H9 (cell line): ENCODE data around the gene SERTM2. TPM values are rescaled to one million over a fixed set of nuclear protein-coding genes. Genes with fewer than 3 reads are reported as not detected.

Source experiments
- DNase-seq: peaks from one replicate; pipeline ENCODE4 v3.0.0-alpha.2; 2017
- H2AFZ ChIP-seq: one replicate; pipeline ENCODE4 v1.6.1; 2013; ENCODE audit warnings: mild to moderate bottlenecking, low read length, control low read depth, moderate library complexity
- H2AK5ac ChIP-seq: 2 replicates; pipeline ENCODE4 v1.6.1; 2013; ENCODE audit warnings: low read length, control low read depth, mixed read lengths; ENCODE audit not compliant: insufficient read length
- H2BK120ac ChIP-seq: one replicate; pipeline ENCODE4 v1.6.1; 2013; ENCODE audit warnings: low read depth, mild to moderate bottlenecking, low read length, control low read depth, inconsistent platforms; ENCODE audit not compliant: poor library complexity, severe bottlenecking
- H2BK12ac ChIP-seq: 2 replicates; pipeline ENCODE4 v1.6.1; 2013; ENCODE audit warnings: low read length, control low read depth, mixed read lengths, low read depth; ENCODE audit not compliant: insufficient read length
- H2BK15ac ChIP-seq: 2 replicates; pipeline ENCODE4 v1.6.1; 2013; ENCODE audit warnings: low read depth, low read length, control low read depth
- H2BK20ac ChIP-seq: one replicate; pipeline ENCODE4 v1.6.1; 2013; ENCODE audit warnings: low read depth, mild to moderate bottlenecking, low read length, control low read depth, inconsistent platforms; ENCODE audit not compliant: poor library complexity, severe bottlenecking
- H2BK5ac ChIP-seq: 2 replicates; pipeline ENCODE4 v1.6.1; 2013; ENCODE audit warnings: low read length, control low read depth, mixed read lengths; ENCODE audit not compliant: insufficient read length
- H3K14ac ChIP-seq: 2 replicates; pipeline ENCODE4 v1.6.1; 2013; ENCODE audit warnings: low read length, control low read depth; ENCODE audit not compliant: insufficient read depth
- H3K18ac ChIP-seq: 2 replicates; pipeline ENCODE4 v1.6.1; 2013; ENCODE audit warnings: low read depth, mild to moderate bottlenecking, mixed read lengths, low read length, control low read depth; ENCODE audit not compliant: insufficient read length
- H3K23ac ChIP-seq: 2 replicates; pipeline ENCODE4 v1.6.1; 2013; ENCODE audit warnings: low read length, control low read depth, mixed read lengths, low read depth; ENCODE audit not compliant: insufficient read length
- H3K23me2 ChIP-seq: 2 replicates; pipeline ENCODE4 v1.6.1; 2013; ENCODE audit warnings: low read depth, mild to moderate bottlenecking, mixed read lengths, low read length, control low read depth; ENCODE audit not compliant: insufficient read length, poor library complexity, severe bottlenecking
- H3K27ac ChIP-seq: 2 replicates; pipeline ENCODE4 v1.5.1; 2013; ENCODE audit warnings: low read length, control low read depth, mixed read lengths, low read depth; ENCODE audit not compliant: insufficient read length
- H3K27me3 ChIP-seq: 2 replicates; pipeline ENCODE4 v1.6.1; 2013; ENCODE audit warnings: low read length, control low read depth, inconsistent platforms; ENCODE audit not compliant: insufficient read depth
- H3K4ac ChIP-seq: 2 replicates; pipeline ENCODE4 v1.6.1; 2013; ENCODE audit warnings: low read depth, mild to moderate bottlenecking, control low read depth, inconsistent platforms, low read length, moderate library complexity
- H3K4me1 ChIP-seq: 2 replicates; pipeline ENCODE4 v1.6.1; 2013; ENCODE audit warnings: low read length, control low read depth, inconsistent platforms; ENCODE audit not compliant: insufficient read depth
- H3K4me2 ChIP-seq: 2 replicates; pipeline ENCODE4 v1.6.1; 2013; ENCODE audit warnings: low read length, control low read depth, mixed read lengths; ENCODE audit not compliant: insufficient read length, insufficient read depth
- H3K56ac ChIP-seq: 2 replicates; pipeline ENCODE4 v1.6.1; 2013; ENCODE audit warnings: low read depth, mild to moderate bottlenecking, mixed read lengths, low read length, control low read depth; ENCODE audit not compliant: insufficient read length
- H3K79me1 ChIP-seq: 2 replicates; pipeline ENCODE4 v1.6.1; 2013; ENCODE audit warnings: low read depth, mild to moderate bottlenecking, moderate library complexity, low read length, control low read depth, inconsistent platforms; ENCODE audit not compliant: insufficient read depth, poor library complexity, severe bottlenecking
- H3K79me2 ChIP-seq: 2 replicates; pipeline ENCODE4 v1.6.1; 2013; ENCODE audit warnings: low read length, control low read depth, inconsistent platforms; ENCODE audit not compliant: insufficient read depth
- H3K9ac ChIP-seq: 2 replicates; pipeline ENCODE4 v1.6.1; 2013; ENCODE audit warnings: low read length, control low read depth, mixed read lengths; ENCODE audit not compliant: insufficient read length; ENCODE audit errors: extremely low read depth
- H3K9me3 ChIP-seq: one replicate; pipeline ENCODE4 v1.6.1; 2013; ENCODE audit warnings: low read depth, low read length, inconsistent platforms; ENCODE audit not compliant: control insufficient read depth
- H3T11ph ChIP-seq: one replicate; pipeline ENCODE4 v1.6.1; 2013; ENCODE audit warnings: mild to moderate bottlenecking, low read length, control low read depth, inconsistent platforms
- H4K20me1 ChIP-seq: one replicate; pipeline ENCODE4 v1.6.1; 2013; ENCODE audit not compliant: control insufficient read depth, insufficient read length, insufficient read depth
- H4K5ac ChIP-seq: 2 replicates; pipeline ENCODE4 v1.6.1; 2013; ENCODE audit warnings: low read depth, mild to moderate bottlenecking, mixed read lengths, low read length, control low read depth; ENCODE audit not compliant: insufficient read length
- H4K8ac ChIP-seq: replicated peaks from 2 replicates; pipeline ENCODE4 v1.6.1; 2013; ENCODE audit warnings: low read length, control low read depth, mixed read lengths, low read depth; ENCODE audit not compliant: insufficient read length
- H4K91ac ChIP-seq: 2 replicates; pipeline ENCODE4 v1.6.1; 2013; ENCODE audit warnings: low read depth, mild to moderate bottlenecking, moderate library complexity, mixed read lengths, low read length, control low read depth; ENCODE audit not compliant: insufficient read length
- H3K27ac Mint-ChIP-seq, 3 experiments: 2 replicates in 2 of 3; 3 replicates in 1 of 3; pipeline ENCODE4 v1.8.0; 2020 to 2021; ENCODE audit warnings: mixed read lengths in 3 of 3, mild to moderate bottlenecking in 1 of 3, moderate library complexity in 1 of 3
- H3K27me3 Mint-ChIP-seq: 2 replicates; pipeline ENCODE4 v1.8.0; 2021; ENCODE audit warnings: low read depth, mild to moderate bottlenecking, moderate library complexity, mixed read lengths
- H3K36me3 Mint-ChIP-seq, 3 experiments: 2 replicates in 2 of 3; 3 replicates in 1 of 3; pipeline ENCODE4 v1.8.0; 2020 to 2021; ENCODE audit warnings: low read depth in 3 of 3, mixed read lengths in 3 of 3; ENCODE audit not compliant: insufficient read depth in 1 of 3
- H3K4me1 Mint-ChIP-seq, 2 experiments: 2 replicates each; pipeline ENCODE4 v1.8.0; 2020; ENCODE audit warnings: mixed read lengths in 2 of 2
- H3K4me3 Mint-ChIP-seq, 2 experiments: 2 replicates in 1 of 2; 3 replicates in 1 of 2; pipeline ENCODE4 v1.8.0; 2020 to 2021; ENCODE audit warnings: mild to moderate bottlenecking in 2 of 2, mixed read lengths in 2 of 2, moderate library complexity in 1 of 2
- H3K9me3 Mint-ChIP-seq, 2 experiments: 2 replicates in 1 of 2; 3 replicates in 1 of 2; pipeline ENCODE4 v1.8.0; 2020; ENCODE audit warnings: mild to moderate bottlenecking in 2 of 2, mixed read lengths in 2 of 2, moderate library complexity in 1 of 2
- WGBS: extraction: QIAGEN DNeasy Blood & Tissue Kit; methylation state at CpG from one replicate; pipeline ENCODE4 v1.1.7; 2013; ENCODE audit warnings: missing lambda C conversion rate, low lambda C conversion rate, mixed read lengths; ENCODE audit not compliant: insufficient read length; ENCODE audit errors: extremely low coverage; 5-methylcytosine and 5-hydroxymethylcytosine counted together
- total RNA-seq: library from RNA; stranded (reverse); gene quantifications from 2 replicates; pipeline ENCODE4 v1.2.1, GENCODE V29; 2021
- TF ChIP-seq, protein P1 (sequence below): fragments of 200-600 bp; sonication (generic); conservative IDR thresholded peaks from 3 replicates; pipeline ENCODE4 v1.8.0; 2021; ENCODE audit warnings: antibody characterized with exemption, mild to moderate bottlenecking

The SERTM2 gene
- total RNA-seq, 1 experiment from 2014 or later, result 0.22 TPM

DNA sequence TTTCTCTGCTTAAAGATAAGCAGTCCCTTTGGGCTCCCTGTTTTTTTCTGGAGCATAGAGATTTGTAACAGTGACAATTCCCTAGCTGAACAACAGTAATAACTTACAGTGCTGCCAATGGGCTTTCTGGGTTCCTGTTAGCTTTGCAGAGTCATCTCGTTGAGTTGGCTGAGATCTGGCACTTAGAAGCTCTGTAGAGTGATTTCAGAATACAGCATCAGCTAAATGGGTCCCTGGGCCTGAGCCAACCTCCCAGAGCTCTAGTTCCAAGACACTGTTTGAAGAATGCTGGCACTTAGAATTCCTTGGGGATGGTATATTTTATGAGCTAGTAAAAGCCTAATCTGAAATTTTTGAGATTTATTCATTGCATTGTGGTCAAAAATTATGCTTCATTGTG, 43.5 kb upstream of the SERTM2 start:
- H3K27ac ChIP-seq, result no peak overlapping the region
- Mint-ChIP-seq H3K27me3 (no peaks in the 10 kb centered on the region; the same call in 1 of the 2 replicates), H3K36me3 (peaks cover 11 to 21% (median 12%) of the 10 kb centered on the region in 3 experiments), H3K4me3 (no peak overlapping the region), H3K4me1 (peaks cover 14 to 15% of the 10 kb centered on the region in 2 experiments), H3K27ac (no peak overlapping the region; a peak in 1 of 7 replicates), H3K9me3 (peaks cover 9 to 27% of the 10 kb centered on the region in 2 experiments; a peak in 4 of 5 replicates)
- H3K18ac ChIP-seq, result no peak overlapping the region
- H3K9me3 ChIP-seq, result peaks cover 5% of the 10 kb centered on the region
- H3K4me2 ChIP-seq, result no peak overlapping the region
- DNase-seq, result no peak
- H2AFZ ChIP-seq, result no peak overlapping the region
- no peak overlapping the region for H3K14ac ChIP-seq
- no peaks in the 10 kb centered on the region for H4K20me1 ChIP-seq
- no peaks in the 10 kb centered on the region for H3K79me2 ChIP-seq
- peak overlapping the region; percentile 90 for H2BK20ac ChIP-seq
- no peak overlapping the region for H2BK5ac ChIP-seq
- H3K4me1 ChIP-seq, result peaks cover 5% of the 10 kb centered on the region; the same call in 1 of the 2 replicates
- H3K23me2 ChIP-seq, result no peaks in the 10 kb centered on the region
- no peak overlapping the region for H2BK15ac ChIP-seq
- H4K91ac ChIP-seq, result no peak overlapping the region
- H2AK5ac ChIP-seq, result no peak overlapping the region
- H2BK12ac ChIP-seq, result no peak overlapping the region
- no peaks in the 10 kb centered on the region for H3K79me1 ChIP-seq
- no peak overlapping the region for H3T11ph ChIP-seq
- H3K56ac ChIP-seq, result no peak overlapping the region
- H2BK120ac ChIP-seq, result no peak overlapping the region
- H3K9ac ChIP-seq, result no peak overlapping the region
- no peak overlapping the region for H4K5ac ChIP-seq
- TF ChIP-seq, protein P1, sequence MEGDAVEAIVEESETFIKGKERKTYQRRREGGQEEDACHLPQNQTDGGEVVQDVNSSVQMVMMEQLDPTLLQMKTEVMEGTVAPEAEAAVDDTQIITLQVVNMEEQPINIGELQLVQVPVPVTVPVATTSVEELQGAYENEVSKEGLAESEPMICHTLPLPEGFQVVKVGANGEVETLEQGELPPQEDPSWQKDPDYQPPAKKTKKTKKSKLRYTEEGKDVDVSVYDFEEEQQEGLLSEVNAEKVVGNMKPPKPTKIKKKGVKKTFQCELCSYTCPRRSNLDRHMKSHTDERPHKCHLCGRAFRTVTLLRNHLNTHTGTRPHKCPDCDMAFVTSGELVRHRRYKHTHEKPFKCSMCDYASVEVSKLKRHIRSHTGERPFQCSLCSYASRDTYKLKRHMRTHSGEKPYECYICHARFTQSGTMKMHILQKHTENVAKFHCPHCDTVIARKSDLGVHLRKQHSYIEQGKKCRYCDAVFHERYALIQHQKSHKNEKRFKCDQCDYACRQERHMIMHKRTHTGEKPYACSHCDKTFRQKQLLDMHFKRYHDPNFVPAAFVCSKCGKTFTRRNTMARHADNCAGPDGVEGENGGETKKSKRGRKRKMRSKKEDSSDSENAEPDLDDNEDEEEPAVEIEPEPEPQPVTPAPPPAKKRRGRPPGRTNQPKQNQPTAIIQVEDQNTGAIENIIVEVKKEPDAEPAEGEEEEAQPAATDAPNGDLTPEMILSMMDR, result no peak
- H4K8ac ChIP-seq, result no peak overlapping the region
- no CpG with 5 or more reads among the region's 1 CpG for WGBS
- H3K4ac ChIP-seq, result no peak overlapping the region
- H3K27me3 ChIP-seq, result no peaks in the 10 kb centered on the region
- no peak overlapping the region for H3K23ac ChIP-seq
